H1 (cell line): Measurements from ENCODE around the gene TSPAN33. TPM values are rescaled to one million over a fixed set of nuclear protein-coding genes. Genes with fewer than 3 reads are reported as not detected.
A peak's percentile ranks its signal among the peaks of the same experiment; 100 is the strongest.

Experiments
- CTCF ChIA-PET: fragments of 300-600 bp; sonication (Branson Sonifier 250); formaldehyde crosslinking; loops from one replicate; lab custom pipeline; 2021; ENCODE audit not compliant: partially characterized antibody; lab: Charles Lee
- POLR2A ChIA-PET: fragments of 300-600 bp; sonication (Branson Sonifier 250); formaldehyde crosslinking; loops from one replicate; lab custom pipeline; 2021; ENCODE audit warnings: inconsistent platforms; ENCODE audit not compliant: partially characterized antibody; lab: Charles Lee
- DNase-seq, 2 experiments: peaks; one replicate each; pipeline versions ENCODE4 v3.0.0 to v3.0.0-alpha.2; 2010 to 2022; ENCODE audit warnings: low spot score in 2 of 2, low read depth in 1 of 2, mixed read lengths in 1 of 2
- FAIRE-seq: peaks from 2 replicates; lab custom pipeline; 2011; peaks lifted over from hg19 to GRCh38; lab: Jason Lieb, UNC
- H2AFZ ChIP-seq: 2 replicates; pipeline ENCODE4 v1.8.1; 2012; ENCODE audit warnings: low read length, inconsistent platforms
- H2AK5ac ChIP-seq: 2 replicates; pipeline ENCODE4 v1.6.1; 2013; ENCODE audit warnings: low read depth, low read length
- H2BK120ac ChIP-seq: replicated peaks from 2 replicates; pipeline ENCODE3; 2013; ENCODE audit warnings: low read depth, low read length, inconsistent platforms
- H2BK12ac ChIP-seq: 2 replicates; pipeline ENCODE4 v1.6.1; 2013; ENCODE audit warnings: low read depth, low read length
- H2BK15ac ChIP-seq: 2 replicates; pipeline ENCODE4 v1.6.1; 2013; ENCODE audit warnings: low read length
- H2BK20ac ChIP-seq: 2 replicates; pipeline ENCODE4 v1.6.1; 2013; ENCODE audit warnings: low read length
- H2BK5ac ChIP-seq: 2 replicates; pipeline ENCODE4 v1.6.1; 2013; ENCODE audit warnings: low read depth, low read length
- H3K14ac ChIP-seq: 2 replicates; pipeline ENCODE4 v1.6.1; 2013; ENCODE audit warnings: inconsistent platforms; ENCODE audit not compliant: insufficient read length
- H3K18ac ChIP-seq: 2 replicates; pipeline ENCODE4 v1.6.1; 2013; ENCODE audit warnings: low read length; ENCODE audit errors: extremely low read depth
- H3K23ac ChIP-seq: 2 replicates; pipeline ENCODE4 v1.6.1; 2013; ENCODE audit warnings: inconsistent platforms; ENCODE audit not compliant: insufficient read length
- H3K23me2 ChIP-seq: 2 replicates; pipeline ENCODE4 v1.6.1; 2013; ENCODE audit warnings: low read depth, low read length
- H3K27ac ChIP-seq: 2 replicates; pipeline ENCODE4 v1.6.1; 2011; ENCODE audit warnings: low read depth, low read length, inconsistent platforms
- H3K27me3 ChIP-seq, 4 experiments: replicated peaks in 1 of 4; 1 replicate in 1 of 4; 2 replicates in 3 of 4; pipeline versions ENCODE4 v1.6.1 to v1.8.1; 2011 to 2013; ENCODE audit warnings: low read length in 3 of 4, mild to moderate bottlenecking in 3 of 4, inconsistent platforms in 2 of 4, mixed read lengths in 2 of 4, moderate library complexity in 1 of 4; ENCODE audit not compliant: control insufficient read depth in 3 of 4, insufficient read depth in 3 of 4; ENCODE audit errors: extremely low read depth in 1 of 4
- H3K36me3 ChIP-seq, 4 experiments: 2 replicates each; pipeline versions ENCODE4 v1.6.1 to v1.8.1; 2011 to 2013; ENCODE audit warnings: mild to moderate bottlenecking in 4 of 4, low read length in 3 of 4, moderate library complexity in 2 of 4, control low read depth in 1 of 4, inconsistent platforms in 1 of 4; ENCODE audit not compliant: insufficient read depth in 4 of 4, control insufficient read depth in 2 of 4
- H3K4ac ChIP-seq: replicated peaks from 2 replicates; pipeline ENCODE3; 2013; ENCODE audit warnings: low read length, low read depth, mixed read lengths, inconsistent platforms; ENCODE audit not compliant: insufficient read length
- H3K4me1 ChIP-seq, 4 experiments: replicated peaks in 1 of 4; 1 replicate in 1 of 4; 2 replicates in 3 of 4; pipeline versions ENCODE4 v1.6.1 to v1.8.1; 2011 to 2013; ENCODE audit warnings: low read length in 3 of 4, inconsistent platforms in 2 of 4, mixed read lengths in 1 of 4; ENCODE audit not compliant: insufficient read depth in 4 of 4, control insufficient read depth in 3 of 4
- H3K4me2 ChIP-seq, 2 experiments: 2 replicates each; pipeline versions ENCODE4 v1.6.1 to v1.8.1; 2011 to 2013; ENCODE audit warnings: low read depth in 2 of 2, low read length in 2 of 2, control low read depth in 1 of 2, inconsistent platforms in 1 of 2, mild to moderate bottlenecking in 1 of 2; ENCODE audit not compliant: insufficient read depth in 1 of 2
- H3K4me3 ChIP-seq, 4 experiments: fragments of 200-600, 300-600 bp in 1 of 4; sonication (generic), shearing (Covaris generic), sonication (Bioruptor Twin) in 1 of 4; 2 replicates each; pipeline versions ENCODE4 v1.5.1 to v1.8.1; 2011 to 2016; ENCODE audit warnings: low read length in 4 of 4, low read depth in 3 of 4, control low read depth in 2 of 4, inconsistent platforms in 2 of 4, mild to moderate bottlenecking in 2 of 4, mixed read lengths in 1 of 4, moderate library complexity in 1 of 4; ENCODE audit not compliant: insufficient read depth in 2 of 4; ENCODE audit errors: extremely low read depth in 1 of 4
- H3K56ac ChIP-seq: replicated peaks from 2 replicates; pipeline ENCODE3; 2013; ENCODE audit warnings: low read depth, mild to moderate bottlenecking, mixed read lengths, low read length, inconsistent platforms; ENCODE audit not compliant: insufficient read length
- H3K79me1 ChIP-seq: 2 replicates; pipeline ENCODE4 v1.6.1; 2013; ENCODE audit warnings: low read depth, low read length, control low read depth
- H3K79me2 ChIP-seq, 2 experiments: 2 replicates each; pipeline versions ENCODE4 v1.6.1 to v1.8.1; 2012 to 2013; ENCODE audit warnings: low read length in 2 of 2, mild to moderate bottlenecking in 2 of 2, inconsistent platforms in 1 of 2; ENCODE audit not compliant: insufficient read depth in 2 of 2, control insufficient read depth in 1 of 2
- H3K9ac ChIP-seq, 4 experiments: replicated peaks in 1 of 4; 1 replicate in 1 of 4; 2 replicates in 3 of 4; pipeline versions ENCODE4 v1.6.1 to v1.8.1; 2011 to 2013; ENCODE audit warnings: low read depth in 3 of 4, low read length in 3 of 4, control low read depth in 2 of 4, mild to moderate bottlenecking in 2 of 4, moderate library complexity in 2 of 4, inconsistent platforms in 1 of 4; ENCODE audit errors: extremely low read depth in 1 of 4
- H3K9me3 ChIP-seq, 2 experiments: 2 replicates each; pipeline versions ENCODE4 v1.6.1 to v1.8.1; 2012 to 2013; ENCODE audit warnings: mild to moderate bottlenecking in 2 of 2, moderate library complexity in 2 of 2, control low read depth in 1 of 2, inconsistent platforms in 1 of 2, low read depth in 1 of 2, low read length in 1 of 2, mixed read lengths in 1 of 2; ENCODE audit not compliant: insufficient read depth in 2 of 2
- H4K20me1 ChIP-seq, 2 experiments: replicated peaks in 1 of 2; 2 replicates each; pipeline versions ENCODE3 to v1.8.1; 2011 to 2013; ENCODE audit warnings: inconsistent platforms in 2 of 2, low read length in 2 of 2, mild to moderate bottlenecking in 1 of 2; ENCODE audit not compliant: insufficient read depth in 2 of 2, control insufficient read depth in 1 of 2
- H4K5ac ChIP-seq: 2 replicates; pipeline ENCODE4 v1.6.1; 2013; ENCODE audit warnings: low read length, low read depth, mixed read lengths, inconsistent platforms; ENCODE audit not compliant: insufficient read length
- H4K8ac ChIP-seq: 2 replicates; pipeline ENCODE4 v1.8.0; 2013; ENCODE audit warnings: mild to moderate bottlenecking, moderate library complexity, low read length, inconsistent platforms; ENCODE audit not compliant: insufficient read depth; ENCODE audit errors: extremely low read depth
- H4K91ac ChIP-seq: replicated peaks from 2 replicates; pipeline ENCODE3; 2013; ENCODE audit warnings: low read length, mixed read lengths, inconsistent platforms; ENCODE audit not compliant: insufficient read length
- CHD7 ChIP-seq: fragments of 300-600 bp; sonication (generic); IDR thresholded peaks from 2 replicates; pipeline ENCODE4 v1.7.1; 2012; ENCODE audit warnings: low read length, moderate library complexity, mild to moderate bottlenecking, inconsistent platforms; ENCODE audit not compliant: insufficient replicate concordance
- polyA plus RNA-seq, 7 experiments: library from polyadenylated mRNA; depleted of rRNA in 3 of 7; stranded (reverse) in 5 of 7; unstranded in 2 of 7; fragments of >200 nt in 5 of 7; fragments of 200-250 nt in 2 of 7; gene quantifications; 1 replicate in 5 of 7; 2 replicates in 1 of 7; 4 replicates in 1 of 7; pipeline versions ENCODE4 v1.2.1 to v1.2.3, GENCODE V29; 2011 to 2013; ENCODE audit warnings: missing spikeins in 2 of 7, mixed read lengths in 2 of 7
- total RNA-seq: library from RNA; stranded (reverse); fragmentation: NEBNext Ultra II Directional; extraction: Animal tissue kit (Norgen Biotek cat#: 25700); gene quantifications from 2 replicates; pipeline ENCODE4 v1.2.1, GENCODE V29; 2021

Gene TSPAN33
- total and polyA plus RNA-seq, 2 of the 8 experiments (the other 6 are each of a cell fraction or from before 2014, with no cell fraction given): 42.8 to 47.1 TPM

DNA sequence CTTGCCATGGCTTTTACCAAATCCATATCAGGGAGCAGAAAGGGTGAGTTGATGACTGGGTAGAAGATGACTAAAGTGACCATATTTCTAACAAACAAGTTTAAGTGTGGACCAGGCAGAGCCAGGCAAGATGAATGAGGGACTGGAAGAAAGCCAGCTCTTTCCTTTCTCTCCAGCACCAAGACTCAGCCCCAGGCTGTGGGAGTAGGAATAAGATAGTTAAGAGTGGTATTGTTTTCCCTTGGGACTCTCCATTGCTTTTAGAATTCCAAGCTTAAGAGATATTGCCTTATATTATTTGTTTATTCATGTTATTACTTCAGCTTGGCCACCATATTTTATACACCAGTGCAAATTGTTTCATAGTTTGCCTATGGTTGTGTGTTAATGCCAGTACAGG lies 28.8 kb upstream of the TSPAN33 start:
- FAIRE-seq (no peak), DNase-seq (no peak)
- Histone ChIP-seq H3K4ac (no peak overlapping the region), H3K56ac (no peak overlapping the region), H3K9me3 (peaks cover 0 to 11% of the 10 kb centered on the region in 2 experiments; a peak in 3 of 4 replicates), H4K8ac (no peak overlapping the region), H3K18ac (no peak overlapping the region), H3K36me3 (no peaks in the 10 kb centered on the region), H3K4me1 (peaks cover 0 to 4% (median 4%) of the 10 kb centered on the region in 4 experiments; a peak in 5 of 7 replicates), H3K23me2 (no peaks in the 10 kb centered on the region), H2BK15ac (no peak overlapping the region), H4K91ac (no peak overlapping the region), H3K9ac (no peak overlapping the region), H3K79me2 (no peaks in the 10 kb centered on the region), H3K14ac (no peak overlapping the region), H2BK20ac (no peak overlapping the region), H2AFZ (peak overlapping the region; percentile 51), H2BK5ac (no peak overlapping the region), H2AK5ac (no peak overlapping the region), H3K79me1 (no peaks in the 10 kb centered on the region), H3K4me2 (no peak overlapping the region), H3K27me3 (no peaks in the 10 kb centered on the region), H4K5ac (no peak overlapping the region), H4K20me1 (no peaks in the 10 kb centered on the region), H2BK120ac (no peak overlapping the region), H3K27ac (no peak overlapping the region), H3K4me3 (no peak overlapping the region), H2BK12ac (no peak overlapping the region), H3K23ac (no peak overlapping the region)
- ChIA-PET POLR2A (no interaction called here), CTCF (interaction anchor here (1.0 to 1.8 kb wide), 3 partner anchors 17 to 48 kb away, joined by 3 to 8 read pairs (median 4); no protein-coding TSS in a partner anchor)
- TF ChIP-seq CHD7: no peak
